ENCODE data around the gene ATP4A.

- TF ChIP-seq, protein P1, sequence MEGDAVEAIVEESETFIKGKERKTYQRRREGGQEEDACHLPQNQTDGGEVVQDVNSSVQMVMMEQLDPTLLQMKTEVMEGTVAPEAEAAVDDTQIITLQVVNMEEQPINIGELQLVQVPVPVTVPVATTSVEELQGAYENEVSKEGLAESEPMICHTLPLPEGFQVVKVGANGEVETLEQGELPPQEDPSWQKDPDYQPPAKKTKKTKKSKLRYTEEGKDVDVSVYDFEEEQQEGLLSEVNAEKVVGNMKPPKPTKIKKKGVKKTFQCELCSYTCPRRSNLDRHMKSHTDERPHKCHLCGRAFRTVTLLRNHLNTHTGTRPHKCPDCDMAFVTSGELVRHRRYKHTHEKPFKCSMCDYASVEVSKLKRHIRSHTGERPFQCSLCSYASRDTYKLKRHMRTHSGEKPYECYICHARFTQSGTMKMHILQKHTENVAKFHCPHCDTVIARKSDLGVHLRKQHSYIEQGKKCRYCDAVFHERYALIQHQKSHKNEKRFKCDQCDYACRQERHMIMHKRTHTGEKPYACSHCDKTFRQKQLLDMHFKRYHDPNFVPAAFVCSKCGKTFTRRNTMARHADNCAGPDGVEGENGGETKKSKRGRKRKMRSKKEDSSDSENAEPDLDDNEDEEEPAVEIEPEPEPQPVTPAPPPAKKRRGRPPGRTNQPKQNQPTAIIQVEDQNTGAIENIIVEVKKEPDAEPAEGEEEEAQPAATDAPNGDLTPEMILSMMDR (IDR thresholded peaks at IDR 0.05 in 4 of 5, conservative IDR thresholded peaks at IDR 0.05 in 1 of 5), result no peak
- TF ChIP-seq POLR2A (IDR thresholded peaks at IDR 0.05), result peak; percentile 63 to 70
These were observed 18.2 kb downstream of the ATP4A start, which contains the start of gene TMEM147 for GRCh38 chr19:35545001-35545854.

All from gastrocnemius medialis (tissue), 4 donors.